Stimulated activated CD4-positive, alpha-beta T cell treated with anti-CD3 and anti-CD28 coated beads, Interleukin-2, amount 100 ng/mL, for 24 hours (primary cell): ENCODE results near the gene ESYT1.

ENCODE experiments used
- DNase-seq, 2 donors: peaks; one replicate each; pipeline ENCODE4 v3.0.0-alpha.2; 2020

ESYT1 gene

GRCh38 chr12:56127888-56128669 lies at the start of gene ESYT1:
Gene ESYT1 (plus strand): TSS chr12:56128267. CDS start chr12:56128320, 53 bp downstream.
- DNase-seq: peak; percentile 96

- no peak for DNase-seq
Observed at GRCh38 chr12:56078427-56078826, 49.6 kb upstream of the ESYT1 start.

- peak; percentile 61 to 71 for DNase-seq
Observed at GRCh38 chr12:56078931-56079722, 48.9 kb upstream of the ESYT1 start.

- DNase-seq: peak; percentile 72 to 79
Observed at GRCh38 chr12:56079723-56080555, 48.1 kb upstream of the ESYT1 start, which contains the start of gene ERBB3. Gene ERBB3 (plus strand): TSS chr12:56080165. CDS start chr12:56080301, 136 bp downstream.

- DNase-seq: peak in 1 of 2 donors; percentile 7
Observed at GRCh38 chr12:56080556-56081138, 47.4 kb upstream of the ESYT1 start.

- no peak for DNase-seq
Observed at GRCh38 chr12:56081393-56082347, 46.4 kb upstream of the ESYT1 start.

- DNase-seq: no peak
Observed at GRCh38 chr12:56082382-56082781, 45.7 kb upstream of the ESYT1 start.

GRCh38 chr12:56082967-56083366 lies 45.1 kb upstream of the ESYT1 start:
- no peak for DNase-seq

GRCh38 chr12:56084958-56085543 lies 43.0 kb upstream of the ESYT1 start:
- DNase-seq: peak in 1 of 2 donors; percentile 43

GRCh38 chr12:56086096-56086495 lies 42.0 kb upstream of the ESYT1 start:
- no peak for DNase-seq

GRCh38 chr12:56086608-56087007 lies 41.5 kb upstream of the ESYT1 start:
- DNase-seq: no peak

- DNase-seq: no peak
Observed at GRCh38 chr12:56087220-56087619, 40.8 kb upstream of the ESYT1 start.

GRCh38 chr12:56097738-56098137 lies 30.3 kb upstream of the ESYT1 start:
- DNase-seq: no peak

- DNase-seq: no peak
Observed at GRCh38 chr12:56098592-56098991, 29.5 kb upstream of the ESYT1 start.

- no peak for DNase-seq
Observed at GRCh38 chr12:56099787-56100186, 28.3 kb upstream of the ESYT1 start.

- DNase-seq: no peak
Observed at GRCh38 chr12:56101045-56101444, 27.0 kb upstream of the ESYT1 start.

GRCh38 chr12:56102683-56103065 lies 25.4 kb upstream of the ESYT1 start:
- no peak for DNase-seq

- DNase-seq: no peak
Observed at GRCh38 chr12:56103066-56103711, 24.9 kb upstream of the ESYT1 start.

- DNase-seq: no peak
Observed at GRCh38 chr12:56103823-56104108, 24.3 kb upstream of the ESYT1 start.

GRCh38 chr12:56104109-56104814 lies 23.8 kb upstream of the ESYT1 start, which contains the start of gene PA2G4:
Gene PA2G4 (plus strand): TSS chr12:56104559. CDS start chr12:56104738, 179 bp downstream.
- peak; percentile 98 to 99 for DNase-seq
